Amygdala (tissue), 56 donors: ENCODE measurements around the gene CAPZA1.

Source experiments
- DNase-seq, 56 donors: peaks; one replicate each; lab custom pipeline; 2025; lab: John Stamatoyannopoulos, UW

Gene CAPZA1

DNA sequence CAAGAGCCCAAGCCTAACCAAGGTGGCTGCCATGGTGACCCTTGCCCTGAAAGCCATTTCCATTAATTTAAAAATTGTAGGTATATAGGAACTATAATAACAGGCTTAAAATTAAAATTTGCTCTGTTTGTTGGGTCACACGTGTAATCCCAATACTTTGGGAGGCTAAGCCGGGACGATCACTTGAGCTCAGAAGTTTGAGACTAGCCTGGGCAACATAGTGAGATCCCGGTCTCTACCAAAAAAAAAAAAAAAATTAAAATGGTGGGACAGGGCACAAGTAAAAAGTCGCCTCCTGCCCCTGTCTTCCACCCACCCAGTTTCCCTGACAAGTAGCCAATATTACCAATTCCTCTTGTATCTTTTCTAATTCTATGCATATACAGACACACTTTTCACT lies 6.6 kb downstream of the CAPZA1 start:
- no peak for DNase-seq

DNA sequence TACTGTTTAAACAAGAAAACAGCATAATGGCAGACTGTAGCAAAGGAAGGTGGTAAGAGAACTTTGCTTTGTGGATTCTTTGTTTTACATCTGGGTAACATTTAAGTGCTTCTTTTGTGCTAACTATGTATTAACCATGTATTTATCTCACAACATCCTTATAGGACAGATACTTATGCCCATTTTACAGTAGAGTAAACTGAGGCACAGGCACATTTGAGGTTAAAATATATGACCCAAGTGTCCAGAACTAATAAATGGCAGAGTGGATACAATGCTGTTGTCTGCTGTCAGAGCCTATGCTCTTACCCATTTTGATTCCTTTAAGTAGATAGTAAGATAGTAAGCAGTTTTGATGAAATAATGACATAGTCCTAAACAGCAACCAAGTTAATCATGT lies 7.3 kb downstream of the CAPZA1 start:
- DNase-seq = no peak

- no peak for DNase-seq
Measured at GRCh38 chr1:112628516-112628915, 8.9 kb downstream of the CAPZA1 start.

GRCh38 chr1:112629256-112629655 lies 9.6 kb downstream of the CAPZA1 start:
- no peak for DNase-seq

GRCh38 chr1:112633628-112634027 lies 14.0 kb downstream of the CAPZA1 start:
- no peak for DNase-seq

DNA sequence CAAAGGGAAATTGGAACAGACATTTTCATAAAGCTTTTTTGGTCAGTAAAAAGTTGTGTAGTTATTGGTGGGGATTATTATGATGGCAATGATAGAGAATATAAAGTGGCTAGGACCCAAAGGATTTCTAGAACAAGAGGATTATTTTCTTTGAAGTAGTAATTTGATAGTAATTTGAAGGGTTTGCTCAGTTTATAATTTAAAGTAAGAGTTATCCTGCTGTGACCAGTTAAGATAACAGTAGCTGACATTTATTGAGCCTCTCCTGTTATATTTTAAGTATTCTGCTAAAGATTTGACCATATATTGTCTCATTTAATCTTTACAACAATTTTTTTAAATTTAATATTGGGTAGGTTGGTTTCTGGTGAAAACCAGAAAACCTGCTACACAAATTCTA lies 14.7 kb downstream of the CAPZA1 start:
- no peak for DNase-seq

DNA sequence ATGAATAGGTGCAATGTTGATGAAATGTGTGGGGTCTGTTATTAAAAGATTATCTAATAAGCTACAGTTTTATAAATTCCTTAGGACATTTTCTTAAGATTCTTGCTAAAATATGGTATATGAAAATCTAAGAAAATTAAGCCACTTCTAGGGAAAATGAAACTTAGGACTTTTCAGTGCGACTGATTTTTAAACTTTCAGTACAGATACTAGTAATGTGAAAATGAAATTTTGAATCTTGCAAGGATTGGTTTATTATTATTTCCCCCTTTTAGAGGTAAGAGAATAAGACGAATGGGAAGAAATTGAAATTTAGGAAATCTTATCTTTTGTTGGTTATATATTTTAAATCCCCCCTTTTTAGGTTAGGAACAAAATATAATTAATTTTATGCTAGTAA lies 16.4 kb downstream of the CAPZA1 start:
- DNase-seq = no peak

DNA sequence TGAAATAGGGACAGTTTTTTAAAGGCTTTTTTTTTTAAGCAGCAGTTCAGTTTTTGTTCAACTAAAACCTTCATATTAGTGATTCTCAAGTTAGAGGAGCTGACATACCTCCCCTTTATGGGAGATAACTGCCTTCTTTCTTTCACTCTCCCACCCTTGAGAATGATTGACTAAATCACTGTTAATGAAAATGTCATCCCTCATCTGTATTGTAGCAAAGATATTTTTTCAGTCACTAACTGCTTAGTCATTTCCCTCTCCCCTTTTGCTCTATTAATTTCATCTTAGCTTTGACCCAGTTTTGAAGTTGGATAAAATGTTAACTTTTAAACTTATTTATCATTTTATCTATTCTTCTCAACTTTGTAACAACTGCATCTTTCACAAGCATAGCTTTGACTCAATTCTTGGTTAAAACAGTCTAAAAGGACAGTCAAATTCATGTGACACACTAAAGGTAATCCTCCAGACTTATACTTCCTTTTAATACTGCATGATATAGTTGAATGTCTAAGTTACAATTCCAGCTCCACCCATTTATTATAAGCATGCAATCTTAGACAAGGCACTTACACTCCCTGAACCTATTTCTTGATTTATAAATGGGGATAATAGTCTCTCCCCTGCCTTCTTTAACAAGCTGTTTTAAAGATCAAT lies 17.1 kb downstream of the CAPZA1 start:
- DNase-seq = no peak

DNA sequence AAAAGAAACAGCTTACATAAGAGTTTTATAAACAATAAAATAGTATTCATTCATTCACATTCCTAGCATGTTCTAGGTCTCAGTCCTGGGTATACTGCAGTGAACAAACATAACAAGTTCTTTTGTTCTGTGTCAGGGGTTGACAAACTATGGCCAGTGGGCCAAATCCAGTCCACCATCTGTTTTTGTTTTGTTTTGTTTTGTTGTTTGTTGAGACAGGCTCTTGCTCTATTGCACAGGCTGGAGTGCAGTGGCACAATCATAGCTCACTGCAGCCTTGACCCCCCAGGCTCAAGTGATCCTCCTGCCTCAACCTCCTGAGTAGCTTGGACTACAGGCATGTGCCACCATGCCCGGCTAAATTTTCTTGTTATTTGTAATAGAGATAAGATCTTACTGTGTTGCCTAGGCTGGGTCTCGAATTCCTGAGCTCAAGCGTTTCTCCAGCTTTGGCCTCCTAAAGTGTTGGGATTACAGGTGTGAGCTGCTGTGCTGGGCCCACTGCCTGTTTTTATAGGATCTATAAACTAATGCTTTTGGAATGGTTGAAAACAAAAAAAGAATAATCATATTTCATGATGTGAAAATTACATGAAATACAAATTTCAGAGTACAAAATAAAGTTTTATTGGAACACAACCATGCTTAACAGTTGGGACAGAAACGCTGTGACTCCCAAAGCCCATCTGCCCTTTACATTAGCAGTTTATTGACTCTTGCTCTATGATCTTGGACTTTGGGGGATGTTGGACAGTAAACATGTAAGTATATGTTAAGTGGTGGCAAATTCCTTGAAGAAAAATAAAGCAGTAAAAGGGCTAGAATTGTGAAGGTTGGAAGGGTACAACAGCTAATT lies 17.9 kb downstream of the CAPZA1 start:
- peak in 27 of 56 donors; percentile 2 to 74 (median 22) for DNase-seq

GRCh38 chr1:112638110-112638428 lies 18.4 kb downstream of the CAPZA1 start:
- DNase-seq = no peak

- peak in 8 of 56 donors; percentile 3 to 36 (median 12) for DNase-seq
Measured at GRCh38 chr1:112640437-112640836, 20.8 kb downstream of the CAPZA1 start.

- DNase-seq = no peak
Measured at GRCh38 chr1:112643080-112643479, 23.4 kb downstream of the CAPZA1 start.

- no peak for DNase-seq
Measured at GRCh38 chr1:112646225-112646624, 26.6 kb downstream of the CAPZA1 start.

DNA sequence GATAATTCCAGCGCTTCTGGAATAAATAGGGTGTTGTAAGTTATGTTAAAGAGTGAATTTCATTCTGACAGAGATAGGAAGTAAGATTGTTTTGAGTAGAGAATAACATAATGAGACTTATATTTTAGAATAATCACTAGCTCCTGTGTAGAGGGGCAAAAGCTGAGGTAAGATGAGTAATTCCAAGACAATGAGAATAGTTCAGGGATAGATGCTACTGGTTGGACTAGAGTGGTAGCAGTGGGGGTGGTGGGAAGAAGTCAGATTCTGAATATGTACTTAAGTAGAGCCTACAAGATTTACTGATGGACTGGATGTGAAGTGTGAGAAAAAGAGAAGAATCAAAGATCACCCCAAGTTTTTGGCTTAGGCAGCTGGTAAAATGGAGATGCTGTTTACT lies 31.6 kb downstream of the CAPZA1 start:
- no peak for DNase-seq

DNA sequence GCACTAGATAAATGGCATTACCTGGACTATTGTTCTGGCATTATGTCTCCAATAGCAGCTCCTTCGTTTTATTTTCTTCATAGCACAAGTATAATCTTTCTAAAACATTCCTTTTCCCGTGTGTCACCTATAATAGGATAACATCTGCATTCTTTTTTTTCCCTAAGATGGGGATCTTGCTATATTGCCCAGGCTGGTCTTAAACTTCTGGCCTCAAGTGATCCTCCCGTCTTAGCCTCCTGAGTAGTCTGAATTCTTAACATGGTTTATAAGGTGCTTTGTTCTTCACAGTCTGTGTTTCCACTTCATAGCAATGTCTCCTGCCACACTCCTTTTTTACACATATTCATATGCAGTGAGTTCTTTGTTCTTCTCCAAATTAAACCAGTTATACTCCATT lies 46.2 kb downstream of the CAPZA1 start:
- no peak for DNase-seq

- no peak for DNase-seq
Measured at GRCh38 chr1:112666946-112667345, 47.3 kb downstream of the CAPZA1 start.

GRCh38 chr1:112672009-112672408 lies 52.4 kb downstream of the CAPZA1 start:
- DNase-seq = no peak

GRCh38 chr1:112672842-112673241 lies 53.2 kb downstream of the CAPZA1 start:
- DNase-seq = no peak

- DNase-seq = peak in 10 of 56 donors; percentile 1 to 61 (median 14)
Measured at GRCh38 chr1:112673592-112674439, 54.2 kb downstream of the CAPZA1 start.

DNA sequence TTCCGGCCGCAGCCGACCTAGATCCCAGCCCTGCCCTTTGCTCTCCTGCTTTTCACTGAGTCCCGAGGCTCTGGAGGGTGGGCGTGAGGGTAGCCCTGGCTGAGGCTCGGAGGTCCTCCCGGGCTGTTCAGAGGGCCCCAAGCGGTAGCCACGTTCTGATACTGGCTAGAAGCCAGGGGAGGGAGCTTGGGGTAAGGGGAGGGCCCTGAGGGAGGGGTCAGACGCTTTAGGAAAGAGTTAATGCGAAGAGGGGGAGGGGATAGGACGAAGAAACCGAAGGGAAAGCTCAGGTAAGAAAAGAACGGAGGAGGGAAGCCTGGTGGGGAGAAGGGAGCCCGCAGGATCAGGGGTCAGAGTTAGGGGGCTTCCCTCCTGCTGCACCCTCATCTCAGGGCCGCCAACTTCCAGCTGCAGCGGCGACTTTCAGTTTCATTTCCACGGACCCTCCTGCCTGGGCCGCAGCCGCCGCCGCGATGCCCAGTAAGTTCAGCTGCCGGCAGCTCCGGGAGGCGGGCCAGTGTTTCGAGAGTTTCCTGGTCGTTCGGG lies 54.9 kb downstream of the CAPZA1 start, which contains the start of gene MOV10:
Gene MOV10 (plus strand): TSS at position 220 of the 546 bp plus-strand sequence. CDS start 254 bp downstream, at position 474.
- DNase-seq = peak in 34 of 56 donors; percentile 11 to 78 (median 58)
